GM21576 (cell line): ENCODE results near the gene RERE.
"Not testable (repeated sequence)": the region's sequence is repeated elsewhere in the genome, so short reads cannot be mapped to it uniquely, and the experiment has no call there.

Experiments
- ATAC-seq: cut with Tn5 transposase; IDR thresholded peaks from one replicate; pipeline ENCODE4 v1.9.1; 2021; ENCODE audit warnings: mild to moderate bottlenecking, moderate library complexity; ENCODE audit not compliant: unreplicated experiment

The RERE gene

GRCh38 chr1:8698012-8698630 lies 119.3 kb downstream of the RERE start:
- ATAC-seq, result no peak

GRCh38 chr1:8695442-8695841 lies 122.0 kb downstream of the RERE start:
- ATAC-seq, result not testable (repeated sequence)

- no peak for ATAC-seq
Measured at GRCh38 chr1:8693107-8693506, 124.3 kb downstream of the RERE start.

GRCh38 chr1:8691662-8692061 lies 125.8 kb downstream of the RERE start:
- no peak for ATAC-seq

- no peak for ATAC-seq
Measured at GRCh38 chr1:8690253-8690525, 127.3 kb downstream of the RERE start.

- no peak for ATAC-seq
Measured at GRCh38 chr1:8689431-8690252, 127.8 kb downstream of the RERE start.

- ATAC-seq, result no peak
Measured at GRCh38 chr1:8687538-8687937, 129.9 kb downstream of the RERE start.

- ATAC-seq, result no peak
Measured at GRCh38 chr1:8687039-8687438, 130.4 kb downstream of the RERE start.

GRCh38 chr1:8685463-8685862 lies 132.0 kb downstream of the RERE start:
- ATAC-seq, result no peak

- no peak for ATAC-seq
Measured at GRCh38 chr1:8684590-8684989, 132.8 kb downstream of the RERE start.

- ATAC-seq, result no peak
Measured at GRCh38 chr1:8682573-8682972, 134.9 kb downstream of the RERE start.

- no peak for ATAC-seq
Measured at GRCh38 chr1:8681911-8682310, 135.5 kb downstream of the RERE start.

- ATAC-seq, result no peak
Measured at GRCh38 chr1:8680664-8681650, 136.5 kb downstream of the RERE start.

- ATAC-seq, result no peak
Measured at GRCh38 chr1:8679929-8680663, 137.3 kb downstream of the RERE start.

- ATAC-seq, result no peak
Measured at GRCh38 chr1:8679395-8679800, 138.0 kb downstream of the RERE start.

- ATAC-seq, result no peak
Measured at GRCh38 chr1:8678673-8679394, 138.6 kb downstream of the RERE start.

- no peak for ATAC-seq
Measured at GRCh38 chr1:8677782-8678181, 139.7 kb downstream of the RERE start.

GRCh38 chr1:8676813-8677212 lies 140.6 kb downstream of the RERE start:
- ATAC-seq, result no peak

- no peak for ATAC-seq
Measured at GRCh38 chr1:8676072-8676471, 141.4 kb downstream of the RERE start.

GRCh38 chr1:8674912-8675311 lies 142.5 kb downstream of the RERE start:
- ATAC-seq, result no peak
